Stimulated activated CD8-positive, alpha-beta memory T cell treated with anti-CD3 and anti-CD28 coated beads, Interleukin-7, amount 100 ng/mL, for 4 hours (primary cell): ENCODE measurements around the gene CDC42BPB.

Experiments used
- DNase-seq, 2 donors: peaks; one replicate each; pipeline ENCODE4 v3.0.0-alpha.2; 2020; ENCODE audit warnings: low read depth in 2 of 2

The CDC42BPB gene

DNA sequence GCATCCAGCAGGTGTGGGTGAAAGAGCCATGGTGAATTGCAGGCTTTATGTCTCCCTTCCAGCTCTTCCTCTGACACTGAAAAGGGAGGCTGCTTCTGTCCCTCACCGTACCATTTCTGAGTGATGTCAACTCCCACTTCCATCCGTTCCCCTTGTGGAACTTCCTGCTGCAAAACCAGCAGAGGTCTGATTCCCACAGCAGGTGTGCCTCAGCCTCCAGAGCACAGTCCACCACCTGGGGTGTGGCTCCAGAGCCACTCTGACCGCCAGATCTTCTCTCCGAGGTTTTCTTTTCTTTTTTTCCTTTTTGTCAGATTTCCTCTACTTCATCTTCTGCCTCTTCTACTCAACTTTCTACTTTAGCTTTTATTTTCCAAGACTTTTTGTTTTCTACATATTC lies 62.7 kb downstream of the CDC42BPB start:
- DNase-seq: no peak

DNA sequence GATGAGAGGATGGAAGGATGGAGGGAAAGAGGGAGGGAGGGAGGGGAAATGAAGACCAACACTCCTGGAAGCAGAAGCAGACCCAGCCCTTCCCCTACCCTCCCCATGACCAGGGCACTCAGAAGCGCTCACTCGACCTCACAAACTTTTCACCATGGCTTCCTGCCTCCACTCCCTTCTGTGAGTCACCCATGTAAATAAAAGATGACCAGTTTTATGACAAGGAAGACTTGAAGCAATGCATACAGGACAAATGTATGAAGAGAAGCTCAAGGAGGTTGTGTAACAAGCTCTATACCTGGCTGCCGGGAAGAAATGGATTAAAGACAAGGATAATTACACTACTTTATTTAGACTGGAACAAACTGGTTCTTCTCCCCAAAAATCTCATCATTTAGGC lies 63.8 kb downstream of the CDC42BPB start:
- DNase-seq: no peak

DNA sequence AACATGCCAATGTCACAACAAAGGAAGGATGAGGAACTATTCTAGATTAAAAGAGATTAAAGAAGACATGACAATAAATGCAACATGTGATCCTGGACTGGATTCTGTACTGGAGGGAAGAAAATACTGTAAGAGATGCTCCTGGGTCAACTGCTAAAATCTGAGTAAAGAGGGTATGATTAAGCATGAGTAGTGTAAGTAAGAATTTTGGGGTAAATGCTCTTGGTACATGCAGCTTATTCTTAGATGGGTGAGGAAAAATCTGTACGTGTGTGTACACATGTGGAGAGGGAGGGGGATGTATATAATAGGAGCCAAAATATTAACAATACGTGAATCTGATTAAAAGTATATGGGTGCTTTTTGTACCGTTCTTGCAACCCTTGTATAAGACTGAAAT lies 66.0 kb downstream of the CDC42BPB start:
- DNase-seq: no peak

DNA sequence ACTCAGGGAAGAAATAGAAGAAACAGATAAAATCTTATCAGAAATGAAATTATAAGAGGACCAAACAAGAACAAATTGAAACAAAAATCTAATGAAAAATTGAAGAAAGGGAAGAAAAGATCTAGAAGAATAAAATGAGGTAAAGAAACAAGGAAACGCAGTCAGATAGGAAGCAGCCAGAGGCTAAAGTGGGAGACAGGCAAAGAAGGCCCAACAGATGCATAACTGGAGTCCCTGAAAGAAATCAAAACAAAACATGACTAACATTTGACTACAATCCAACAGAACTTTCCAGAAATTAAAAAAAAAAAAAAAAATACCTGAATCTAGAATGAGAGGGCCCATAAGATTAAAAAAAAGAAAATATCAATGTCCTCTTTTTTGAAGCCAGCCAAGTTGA lies 69.3 kb downstream of the CDC42BPB start:
- no peak for DNase-seq

DNA sequence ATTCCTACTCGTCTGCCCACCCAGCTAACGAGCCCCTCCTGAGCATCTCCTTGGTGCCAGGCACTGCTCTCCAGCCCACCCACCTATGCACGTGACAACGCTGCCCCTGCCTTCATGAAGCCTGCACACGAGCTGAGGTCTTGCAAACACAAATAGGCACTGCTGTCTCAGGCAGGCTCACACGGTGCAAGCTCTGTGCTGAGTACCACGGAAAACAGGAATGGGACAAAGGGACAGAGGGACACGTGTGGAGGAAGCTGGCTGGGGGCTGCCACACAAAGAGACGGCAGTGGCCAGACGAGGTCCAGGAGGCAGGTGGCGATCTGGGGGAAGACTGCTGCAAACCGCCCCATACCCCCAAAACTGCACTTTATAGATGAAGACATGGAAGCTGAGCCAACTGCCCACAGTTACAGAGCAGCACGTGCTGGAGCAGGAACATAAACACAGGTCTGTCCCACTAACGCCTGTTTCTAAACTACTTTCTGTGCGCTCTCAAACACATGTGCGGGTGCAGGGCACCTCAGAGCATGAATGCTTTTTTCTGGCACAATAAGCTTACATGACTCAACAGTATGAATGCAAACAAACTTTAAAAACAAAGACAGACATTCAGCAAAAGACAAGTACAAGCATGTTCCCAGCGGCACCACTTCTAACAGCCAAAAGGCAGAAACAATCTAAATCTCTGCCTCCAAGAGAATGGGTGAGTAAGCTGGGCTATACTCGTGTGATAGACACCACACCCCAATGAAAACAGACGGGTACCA lies 70.4 kb downstream of the CDC42BPB start:
- DNase-seq: no peak

DNA sequence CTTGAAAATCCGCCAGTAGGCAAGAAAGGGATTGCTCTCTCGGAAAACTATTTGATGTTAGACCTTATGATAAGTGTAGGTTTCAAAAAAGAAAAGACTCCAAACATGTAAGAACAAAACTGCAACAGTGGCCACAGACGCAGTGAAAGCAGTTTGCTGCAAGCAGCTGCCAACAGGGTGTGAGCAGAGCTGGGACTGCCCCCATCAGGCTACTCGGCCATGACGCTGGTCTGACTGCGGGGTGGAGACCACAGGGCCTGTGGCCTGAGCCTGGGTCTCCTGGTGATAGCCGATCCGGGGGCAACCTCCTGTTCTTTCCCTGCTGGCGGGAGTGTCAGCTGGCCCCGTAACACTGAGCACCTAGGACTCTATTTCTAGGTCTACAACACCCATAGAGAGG lies 71.7 kb downstream of the CDC42BPB start:
- no peak for DNase-seq

DNA sequence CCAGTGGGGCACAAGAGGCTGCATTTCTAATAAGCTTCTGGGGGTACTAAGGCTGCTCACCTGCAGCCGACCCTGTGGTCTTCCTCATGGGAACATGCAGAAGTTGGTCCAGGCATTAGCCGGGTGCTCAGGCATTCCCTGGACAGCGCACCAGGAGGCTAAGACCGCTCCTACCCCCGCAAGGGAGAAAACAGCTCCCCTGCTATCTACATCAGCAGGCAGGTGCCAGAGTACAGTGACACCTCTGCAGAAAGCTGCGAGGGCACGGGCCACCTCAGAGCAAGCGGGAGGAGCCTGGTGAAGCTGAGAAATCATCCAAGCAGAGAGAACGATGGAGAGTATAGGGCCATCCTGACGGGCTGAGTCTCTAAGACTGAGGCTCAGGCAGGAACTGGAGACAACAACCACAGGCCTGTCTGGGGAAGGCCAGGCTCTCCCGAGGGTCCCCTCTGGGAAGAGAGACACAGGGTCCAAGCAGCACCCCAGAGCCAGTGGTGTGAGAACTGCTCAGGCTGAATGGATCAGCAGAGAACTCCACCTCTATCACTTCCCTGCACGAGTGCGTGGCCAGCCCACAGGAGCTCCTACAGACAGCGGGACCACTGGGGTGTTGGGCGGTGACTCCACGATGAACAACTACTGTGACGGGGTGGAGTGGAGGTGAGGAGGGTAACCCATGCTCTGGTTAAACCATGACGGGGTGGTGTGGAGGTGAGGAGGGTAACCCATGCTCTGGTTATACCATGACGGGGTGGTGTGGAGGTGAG lies 72.8 kb downstream of the CDC42BPB start:
- DNase-seq: no peak

DNA sequence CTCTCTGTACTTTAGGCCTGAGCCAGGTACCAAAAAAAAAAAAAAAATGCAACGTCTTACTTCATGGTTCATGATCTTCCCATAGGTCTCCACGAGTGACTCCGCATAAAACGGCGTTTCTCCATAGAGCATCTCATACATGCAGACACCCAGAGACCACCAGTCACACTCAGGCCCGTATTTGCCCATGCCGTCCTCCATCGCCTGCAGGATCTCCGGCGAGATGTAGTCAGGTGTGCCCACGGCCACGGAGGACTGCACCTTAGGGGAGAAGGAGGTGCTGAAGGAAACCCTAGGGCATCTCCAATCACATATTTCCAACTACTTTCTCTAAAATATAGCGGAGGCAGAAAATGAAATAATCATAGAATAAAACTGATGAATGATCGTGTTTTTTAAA lies 73.9 kb downstream of the CDC42BPB start:
- no peak for DNase-seq

DNA sequence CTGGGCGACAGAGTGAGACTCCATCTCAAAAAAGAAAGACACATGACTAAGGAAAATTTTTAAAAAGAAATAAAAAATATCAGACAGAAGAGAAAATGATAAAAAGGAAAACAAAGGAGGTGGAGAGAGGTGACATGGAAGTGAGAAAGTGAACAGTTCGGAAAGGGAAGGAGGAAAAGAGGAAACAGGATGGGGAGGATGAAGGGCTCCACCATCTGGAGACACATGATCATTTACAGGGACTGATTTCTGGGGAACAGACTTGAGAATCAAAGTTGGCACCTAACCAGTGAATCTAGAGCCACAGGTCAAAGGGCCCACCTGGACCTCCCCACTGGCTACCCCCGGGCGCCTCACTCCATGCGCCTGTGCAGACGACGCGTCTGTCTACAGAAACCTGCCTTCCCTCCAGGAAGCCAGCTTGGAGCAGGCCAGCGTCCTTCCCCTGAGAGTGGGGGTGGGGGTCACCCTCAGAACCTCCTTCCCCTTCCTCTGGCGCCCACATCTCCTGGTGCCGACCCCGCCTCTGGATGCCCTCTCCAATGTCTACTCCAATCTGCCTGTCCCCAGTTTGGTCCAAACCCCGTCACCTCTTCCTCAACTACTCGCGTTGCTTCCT lies 74.4 kb downstream of the CDC42BPB start:
- DNase-seq: no peak

DNA sequence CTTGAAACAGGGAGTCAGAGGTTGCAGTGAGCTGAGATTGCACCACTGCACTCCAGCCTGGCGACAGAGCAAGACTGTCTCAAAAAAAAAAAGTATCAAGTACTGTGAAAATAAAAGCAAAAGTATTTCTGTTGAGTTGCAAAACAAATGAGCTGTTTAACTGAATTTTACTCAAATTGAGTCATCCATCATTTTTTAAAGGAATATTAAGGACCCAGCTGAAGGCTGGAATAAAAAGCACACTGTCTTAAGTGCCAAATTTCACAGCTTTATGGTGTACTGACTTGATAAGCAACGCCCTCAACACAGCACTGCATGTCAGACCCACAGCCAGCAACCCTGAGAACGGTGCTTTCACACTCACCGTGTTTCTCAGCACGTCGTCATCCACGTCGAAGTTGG lies 76.9 kb downstream of the CDC42BPB start:
- DNase-seq: no peak

DNA sequence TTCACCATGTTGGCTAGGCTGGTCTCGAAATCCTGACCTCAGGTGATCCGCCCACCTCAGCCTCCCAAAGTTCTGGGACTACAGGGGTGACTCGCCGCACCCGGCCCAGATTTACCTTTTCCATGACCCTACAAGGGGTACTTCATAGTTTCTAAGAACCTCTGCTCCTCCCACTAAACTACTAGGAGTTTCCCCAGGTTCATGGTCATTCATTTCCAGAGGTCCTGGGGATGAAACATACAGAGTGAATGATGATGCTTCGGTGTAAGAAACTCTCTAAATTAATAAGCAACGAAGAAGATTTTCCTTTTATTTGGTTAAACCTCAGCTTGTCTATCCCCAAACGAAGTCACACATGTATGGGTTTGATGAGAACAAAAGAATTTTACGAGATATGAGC lies 77.9 kb downstream of the CDC42BPB start:
- no peak for DNase-seq

DNA sequence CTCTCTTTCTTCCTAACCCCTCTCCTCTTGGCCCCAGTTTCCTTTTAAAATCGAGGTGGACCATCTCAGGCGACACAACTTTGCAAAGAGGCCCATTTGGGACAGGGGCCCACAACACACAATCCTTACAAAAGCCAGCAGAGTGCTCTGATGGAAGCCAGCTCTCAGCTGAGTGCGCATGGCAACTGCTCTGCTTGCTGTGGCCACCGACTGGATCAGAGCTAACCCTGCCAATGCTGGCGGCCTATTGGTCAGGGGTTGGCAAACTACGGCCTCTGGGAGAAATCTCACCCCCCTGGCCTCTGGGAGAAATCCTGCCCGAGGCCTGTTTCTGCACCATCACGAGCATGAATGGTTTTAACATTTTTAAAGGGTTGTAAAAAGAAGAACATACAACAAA lies 79.9 kb downstream of the CDC42BPB start:
- no peak for DNase-seq

DNA sequence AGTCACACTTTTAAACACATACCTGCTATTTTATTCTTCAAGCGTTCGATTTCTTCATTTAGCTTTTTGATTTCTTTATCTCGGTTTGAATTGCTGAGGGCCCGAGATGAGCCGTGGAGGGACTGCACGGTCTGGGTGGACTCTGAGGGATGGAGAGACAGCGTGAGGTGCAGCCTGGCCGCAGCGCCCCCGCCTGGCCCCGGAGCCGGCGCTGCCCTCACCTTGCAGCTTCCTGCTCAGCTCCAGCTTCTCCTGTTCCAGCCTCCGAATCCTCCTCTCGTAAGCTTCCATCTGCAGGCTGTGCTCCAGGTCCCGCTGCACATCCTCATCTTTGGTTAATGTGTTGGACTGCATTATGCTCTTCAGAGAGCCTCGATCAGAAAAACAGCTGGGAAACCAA lies 81.7 kb downstream of the CDC42BPB start:
- no peak for DNase-seq

DNA sequence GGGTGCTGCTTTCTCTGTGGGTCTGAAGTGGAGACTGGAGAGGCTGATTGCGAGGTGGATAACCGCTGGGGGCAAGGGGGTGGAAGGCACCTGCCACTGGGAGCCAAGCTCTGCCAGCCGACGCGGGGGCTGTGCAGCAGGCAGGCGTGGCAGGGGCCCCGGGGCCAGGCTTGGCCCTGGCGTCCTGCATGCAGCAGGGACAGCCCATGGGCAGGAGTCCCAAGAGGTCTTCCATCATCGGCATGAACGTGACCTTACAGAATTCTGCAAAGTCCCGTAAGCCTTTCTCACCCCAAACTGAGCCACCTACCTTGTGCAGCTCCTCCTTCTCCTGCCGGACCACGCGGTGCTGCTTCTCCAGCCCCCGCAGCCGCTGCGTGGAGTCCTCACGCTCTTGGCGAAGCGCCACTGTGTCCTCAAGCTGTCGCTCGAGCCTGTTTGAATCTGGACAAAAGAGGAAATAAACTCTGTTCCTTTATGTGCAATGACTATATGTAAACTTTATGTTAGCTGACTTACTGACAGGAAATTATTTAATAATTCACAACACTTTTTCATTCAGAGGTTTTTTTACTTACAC lies 83.6 kb downstream of the CDC42BPB start:
- DNase-seq: no peak

DNA sequence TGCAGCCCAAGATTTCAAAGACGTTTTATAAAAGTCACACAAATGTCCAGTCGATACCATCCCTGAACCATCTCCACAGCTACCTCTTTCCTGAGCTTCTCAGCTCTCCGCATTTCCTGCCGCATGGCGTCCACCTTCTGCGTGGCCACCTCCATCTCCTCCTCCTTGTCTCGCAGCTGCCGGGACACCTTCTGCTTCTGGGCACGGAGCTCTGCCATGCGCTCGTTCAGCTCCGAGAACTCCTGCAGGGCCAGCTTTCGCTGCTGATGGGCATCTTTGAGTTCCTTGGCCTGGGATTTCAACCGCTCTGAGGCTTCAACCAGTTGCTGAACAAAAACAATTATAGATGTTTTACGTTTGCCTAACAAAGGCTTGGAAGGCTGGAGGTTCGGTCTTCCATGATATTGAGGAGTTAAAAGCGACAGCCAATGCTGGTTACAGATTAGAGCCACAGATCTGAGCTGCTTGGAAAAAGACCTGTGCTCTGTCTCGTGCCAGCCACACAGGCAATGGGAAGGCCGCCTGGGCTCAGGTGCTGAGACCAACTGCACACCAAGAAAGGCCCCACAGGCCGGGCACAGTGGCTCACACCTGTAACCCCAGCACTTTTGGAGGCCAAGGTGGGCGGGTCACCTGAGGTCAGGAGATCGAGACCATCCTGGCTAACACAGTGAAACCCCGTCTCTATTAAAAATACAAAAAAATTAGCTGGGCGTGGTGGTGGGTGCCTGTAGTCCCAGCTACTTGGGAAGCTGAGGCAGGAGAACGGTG lies 85.3 kb downstream of the CDC42BPB start:
- DNase-seq: no peak

DNA sequence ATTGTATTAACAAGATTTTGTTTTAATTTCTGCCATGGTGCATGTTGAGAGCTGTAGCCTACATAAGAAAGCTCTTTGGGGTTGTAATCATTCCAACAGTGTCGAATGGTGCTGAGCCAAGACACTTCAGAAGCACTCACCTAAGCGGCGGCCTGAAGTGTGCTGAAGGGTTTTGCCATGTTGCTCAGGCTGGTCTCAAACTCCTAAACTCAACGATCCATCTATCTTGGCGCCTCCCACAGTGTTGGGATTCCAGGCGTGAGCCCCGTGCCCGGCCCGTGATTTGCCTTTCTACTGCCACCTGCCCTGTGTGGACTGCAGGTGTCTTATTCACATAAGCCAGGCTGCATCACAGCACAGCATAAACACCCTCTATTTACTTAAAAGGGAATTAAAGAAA lies 86.0 kb downstream of the CDC42BPB start:
- no peak for DNase-seq

DNA sequence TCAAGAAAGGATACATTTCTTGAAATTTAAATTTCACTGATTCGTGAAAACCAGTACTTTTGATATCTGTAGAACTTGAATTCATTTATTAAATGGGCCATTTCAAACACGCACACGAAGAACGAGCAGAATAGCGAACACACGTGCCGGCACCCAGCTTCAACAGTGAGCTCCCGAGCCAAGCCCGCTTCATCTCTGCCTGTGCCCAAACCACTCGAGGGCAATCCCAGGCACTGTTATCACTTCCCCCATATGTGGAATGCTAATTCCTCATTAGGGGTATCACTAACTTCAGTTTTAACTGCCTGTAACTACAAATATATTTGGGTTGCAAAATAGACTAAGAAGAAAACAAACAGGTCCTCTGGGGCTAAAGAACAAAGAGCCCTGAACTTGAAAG lies 86.9 kb downstream of the CDC42BPB start:
- no peak for DNase-seq

DNA sequence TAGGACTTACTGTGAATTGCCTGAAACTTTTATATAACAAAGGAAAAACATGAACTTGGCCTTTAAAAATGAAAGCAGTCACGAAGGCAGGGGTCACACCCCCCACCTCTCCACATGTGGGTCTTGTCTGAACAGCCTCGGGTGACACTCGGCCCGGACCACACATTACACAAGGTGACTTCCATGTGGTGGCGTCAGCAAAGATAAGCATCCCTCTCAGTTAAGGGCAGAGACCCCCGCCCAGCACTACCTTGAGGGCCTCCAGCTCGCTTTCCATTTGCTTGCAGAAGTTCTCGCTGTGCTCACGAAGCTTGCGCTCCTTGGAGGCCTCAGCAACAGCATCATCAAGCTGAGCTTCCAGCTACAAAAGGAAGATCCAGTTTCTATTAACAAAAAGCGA lies 87.4 kb downstream of the CDC42BPB start:
- no peak for DNase-seq

DNA sequence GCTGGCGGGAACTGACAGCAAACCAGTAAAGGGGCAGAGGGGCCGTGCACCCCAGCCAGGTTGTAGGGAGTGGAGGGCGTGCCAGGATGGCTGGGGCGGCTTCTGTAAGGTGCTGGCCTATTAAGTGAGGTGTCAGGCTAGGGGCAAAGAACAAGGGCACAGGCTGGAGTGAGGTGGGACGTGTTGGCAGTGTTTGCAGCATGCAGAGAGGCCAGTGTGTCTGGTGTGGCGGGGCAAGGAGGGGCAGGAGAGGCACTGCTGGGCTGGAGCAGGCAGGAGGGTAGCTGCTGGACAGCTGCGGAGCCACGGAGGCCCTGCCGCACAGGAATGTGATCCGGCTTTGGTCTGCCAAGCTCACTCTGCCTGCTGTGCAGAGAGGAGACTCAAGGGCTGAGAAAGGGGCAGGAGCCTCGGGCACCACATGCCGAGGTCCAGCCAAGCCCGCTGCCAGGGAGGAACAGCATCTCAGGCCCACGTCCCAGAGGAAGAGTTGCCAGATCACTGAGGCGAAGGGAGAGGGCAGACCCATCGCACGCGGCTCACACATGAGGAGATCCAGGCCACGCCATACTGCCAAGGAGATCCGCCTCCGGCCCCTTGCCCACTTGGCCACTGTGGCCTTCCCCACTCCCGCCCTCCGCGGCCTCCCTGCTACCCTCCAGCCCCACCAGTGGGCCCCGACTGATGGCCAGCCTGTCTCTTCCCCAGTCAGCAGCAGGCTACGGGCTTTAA lies 88.1 kb downstream of the CDC42BPB start:
- DNase-seq: no peak

DNA sequence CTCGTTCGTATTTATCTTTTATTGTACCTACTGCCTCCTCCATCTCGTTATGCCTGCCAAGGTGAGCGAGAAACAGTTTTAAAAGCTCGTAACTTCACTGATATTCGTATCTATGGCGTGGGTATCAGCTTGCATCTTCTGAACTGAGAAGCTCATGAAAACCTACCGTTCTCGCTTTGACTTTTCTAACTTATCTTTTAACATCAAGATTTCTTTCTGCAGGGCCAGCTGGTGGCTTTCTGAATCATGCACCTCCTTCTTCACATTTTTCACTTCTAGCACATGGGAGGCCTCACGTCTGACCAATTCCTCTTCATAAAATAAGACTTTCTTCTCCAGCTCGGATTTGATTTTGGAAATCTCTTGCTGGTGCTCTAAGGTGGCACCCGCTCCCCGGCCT lies 89.0 kb downstream of the CDC42BPB start:
- no peak for DNase-seq

DNA sequence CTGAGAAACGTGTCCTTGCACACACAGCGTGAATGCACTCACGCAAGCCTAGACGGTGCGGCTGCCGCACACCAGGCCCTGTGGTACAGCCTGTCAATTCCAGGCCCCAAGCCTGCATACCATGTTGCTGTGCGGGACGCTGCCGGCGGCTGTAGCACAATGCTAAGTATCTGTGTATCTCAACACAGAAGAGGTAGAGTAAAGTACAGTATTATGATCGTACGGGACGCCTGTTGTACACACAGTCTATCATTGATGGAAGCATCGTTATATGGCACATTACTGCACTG lies 89.9 kb downstream of the CDC42BPB start:
- DNase-seq: no peak
